PFSK-1 (cell line): Measurements from ENCODE around the gene VEPH1.

Experiments
- FOXP2 ChIP-seq: optimal IDR thresholded peaks from 2 replicates; pipeline ENCODE3; 2011; ENCODE audit warnings: borderline replicate concordance, control low read depth, inconsistent platforms; ENCODE audit not compliant: insufficient read depth; ENCODE audit errors: extremely low read length, extremely low read depth
- POLR2AphosphoS5 ChIP-seq: IDR thresholded peaks from 2 replicates; pipeline ENCODE4 v1.6.1; 2012; ENCODE audit warnings: low read depth, mild to moderate bottlenecking, control low read depth, low read length, moderate library complexity
- SIN3A ChIP-seq: IDR thresholded peaks from 2 replicates; pipeline ENCODE4 v1.6.1; 2012; ENCODE audit warnings: mild to moderate bottlenecking, low read length, moderate library complexity, borderline replicate concordance; ENCODE audit not compliant: insufficient read depth
- TAF1 ChIP-seq: IDR thresholded peaks from 2 replicates; pipeline ENCODE4 v1.6.1; 2012; ENCODE audit warnings: low read length, control low read depth, borderline replicate concordance; ENCODE audit not compliant: insufficient read depth
- TF ChIP-seq, protein P1 (sequence below), 2 experiments: IDR thresholded peaks; 2 replicates each; pipeline versions ENCODE4 v1.6.1 to v1.8.0; 2011 to 2012; ENCODE audit warnings: low read depth in 2 of 2, low read length in 2 of 2, control low read depth in 1 of 2, inconsistent platforms in 1 of 2, mild to moderate bottlenecking in 1 of 2, moderate library complexity in 1 of 2; ENCODE audit not compliant: insufficient read depth in 1 of 2

Gene VEPH1

DNA sequence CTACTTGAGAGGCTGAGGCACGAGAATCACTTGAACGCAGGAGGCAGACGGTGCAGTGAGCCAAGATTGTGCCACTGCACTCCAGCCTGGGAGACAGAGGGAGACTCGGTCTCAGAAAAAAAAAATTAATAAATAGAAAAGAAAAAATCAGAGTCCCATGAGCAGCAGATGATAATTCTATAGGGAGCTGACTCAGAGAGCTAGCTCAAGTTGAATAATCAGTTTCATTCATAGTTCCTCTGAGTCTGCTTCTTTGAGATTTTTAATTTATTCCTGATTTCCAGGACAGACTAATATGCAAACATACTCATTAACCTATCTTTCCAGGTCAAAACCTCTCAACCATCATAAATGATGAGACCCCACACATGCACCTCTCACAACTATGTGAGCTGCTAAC is 121.6 kb downstream of the VEPH1 start:
- no peak for TF ChIP-seq TAF1
- no peak for TF ChIP-seq POLR2AphosphoS5

- TF ChIP-seq, protein P1, sequence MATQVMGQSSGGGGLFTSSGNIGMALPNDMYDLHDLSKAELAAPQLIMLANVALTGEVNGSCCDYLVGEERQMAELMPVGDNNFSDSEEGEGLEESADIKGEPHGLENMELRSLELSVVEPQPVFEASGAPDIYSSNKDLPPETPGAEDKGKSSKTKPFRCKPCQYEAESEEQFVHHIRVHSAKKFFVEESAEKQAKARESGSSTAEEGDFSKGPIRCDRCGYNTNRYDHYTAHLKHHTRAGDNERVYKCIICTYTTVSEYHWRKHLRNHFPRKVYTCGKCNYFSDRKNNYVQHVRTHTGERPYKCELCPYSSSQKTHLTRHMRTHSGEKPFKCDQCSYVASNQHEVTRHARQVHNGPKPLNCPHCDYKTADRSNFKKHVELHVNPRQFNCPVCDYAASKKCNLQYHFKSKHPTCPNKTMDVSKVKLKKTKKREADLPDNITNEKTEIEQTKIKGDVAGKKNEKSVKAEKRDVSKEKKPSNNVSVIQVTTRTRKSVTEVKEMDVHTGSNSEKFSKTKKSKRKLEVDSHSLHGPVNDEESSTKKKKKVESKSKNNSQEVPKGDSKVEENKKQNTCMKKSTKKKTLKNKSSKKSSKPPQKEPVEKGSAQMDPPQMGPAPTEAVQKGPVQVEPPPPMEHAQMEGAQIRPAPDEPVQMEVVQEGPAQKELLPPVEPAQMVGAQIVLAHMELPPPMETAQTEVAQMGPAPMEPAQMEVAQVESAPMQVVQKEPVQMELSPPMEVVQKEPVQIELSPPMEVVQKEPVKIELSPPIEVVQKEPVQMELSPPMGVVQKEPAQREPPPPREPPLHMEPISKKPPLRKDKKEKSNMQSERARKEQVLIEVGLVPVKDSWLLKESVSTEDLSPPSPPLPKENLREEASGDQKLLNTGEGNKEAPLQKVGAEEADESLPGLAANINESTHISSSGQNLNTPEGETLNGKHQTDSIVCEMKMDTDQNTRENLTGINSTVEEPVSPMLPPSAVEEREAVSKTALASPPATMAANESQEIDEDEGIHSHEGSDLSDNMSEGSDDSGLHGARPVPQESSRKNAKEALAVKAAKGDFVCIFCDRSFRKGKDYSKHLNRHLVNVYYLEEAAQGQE (IDR thresholded peaks at IDR 0.05; ENCODE audit: insufficient read depth in 1 of 2, low read depth in 2 of 2, low read length in 2 of 2): no peak
- no peak for TF ChIP-seq SIN3A
- TF ChIP-seq TAF1: no peak
- TF ChIP-seq POLR2AphosphoS5: no peak
- no peak for TF ChIP-seq FOXP2
These were observed 123.6 kb downstream of the VEPH1 start for GRCh38 chr3:157379525-157380140.

DNA sequence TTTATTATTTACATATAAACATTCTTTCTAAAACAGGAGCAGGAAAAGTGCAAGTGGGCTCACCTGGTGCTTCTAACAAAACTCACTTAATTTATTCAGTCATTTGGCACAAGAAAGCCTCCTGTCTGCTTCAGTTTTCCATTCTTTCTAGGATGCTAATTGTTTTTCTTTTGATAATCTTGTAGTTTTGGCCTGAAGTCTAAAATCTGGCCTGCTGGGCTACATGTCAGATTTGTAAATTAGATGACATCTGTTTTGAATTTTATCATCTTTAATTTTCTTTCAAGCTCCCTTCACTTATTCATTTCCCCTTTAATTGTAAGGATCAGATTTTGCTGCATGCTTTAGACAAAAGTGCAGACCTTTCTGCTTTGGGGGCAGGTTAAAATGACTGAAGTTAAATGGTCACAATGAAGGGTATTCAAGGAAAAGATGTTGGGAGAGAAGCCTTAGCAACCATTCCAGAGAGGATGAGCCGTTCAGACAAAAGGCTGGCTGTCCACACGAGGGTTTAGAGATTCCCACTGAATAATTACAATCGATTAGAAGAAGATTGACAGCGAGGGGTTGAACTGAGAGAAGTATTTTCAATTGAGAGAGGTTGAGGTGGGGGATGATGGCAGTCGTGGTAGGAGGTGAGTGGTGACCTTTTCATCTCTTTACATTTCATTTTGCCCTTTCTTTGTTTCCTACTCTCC is 126.5 kb downstream of the VEPH1 start:
- no peak for TF ChIP-seq POLR2AphosphoS5
- TF ChIP-seq, protein P1 (IDR thresholded peaks at IDR 0.05; ENCODE audit: insufficient read depth in 1 of 2, low read depth in 2 of 2, low read length in 2 of 2): no peak
- TF ChIP-seq FOXP2: no peak
- no peak for TF ChIP-seq TAF1
- TF ChIP-seq SIN3A: no peak

- TF ChIP-seq, protein P1 (IDR thresholded peaks at IDR 0.05; ENCODE audit: insufficient read depth in 1 of 2, low read depth in 2 of 2, low read length in 2 of 2): no peak
- TF ChIP-seq TAF1 (no peak), POLR2AphosphoS5 (no peak), FOXP2 (no peak), SIN3A (no peak)
These were observed 127.8 kb downstream of the VEPH1 start for GRCh38 chr3:157375342-157375986.

- TF ChIP-seq FOXP2: no peak
- no peak for TF ChIP-seq TAF1
- no peak for TF ChIP-seq POLR2AphosphoS5
- TF ChIP-seq SIN3A: no peak
- TF ChIP-seq, protein P1 (IDR thresholded peaks at IDR 0.05; ENCODE audit: insufficient read depth in 1 of 2, low read depth in 2 of 2, low read length in 2 of 2): no peak
These were observed 128.3 kb downstream of the VEPH1 start for GRCh38 chr3:157374933-157375332.
